K562 (cell line): Measurements from ENCODE around the gene ZNF627. TPM values are rescaled to one million over a fixed set of nuclear protein-coding genes. Genes with fewer than 3 reads are reported as not detected.

Source experiments
- EGR1 ChIP-seq: fragments of 450-650 bp; conservative IDR thresholded peaks from 2 replicates; pipeline ENCODE4 v1.6.1; 2017; ENCODE audit warnings: mild to moderate bottlenecking
- EP400 ChIP-seq: fragments of 450-650 bp; IDR thresholded peaks from 2 replicates; pipeline ENCODE4 v1.6.1; 2017; ENCODE audit warnings: antibody characterized with exemption, mild to moderate bottlenecking, moderate library complexity
- GABPB1 ChIP-seq: sonication (generic); formaldehyde crosslinking; IDR thresholded peaks from 2 replicates; pipeline ENCODE4 v1.8.0; 2022; ENCODE audit warnings: mild to moderate bottlenecking, missing genetic modification reagents
- HDAC6 ChIP-seq: IDR thresholded peaks from 2 replicates; pipeline ENCODE4 v1.6.1; 2012; ENCODE audit warnings: low read depth, mild to moderate bottlenecking, control low read depth, inconsistent platforms, low read length, moderate library complexity
- HMG20B ChIP-seq: fragments of 250-450 bp; sonication (Bioruptor Pico); IDR thresholded peaks from 2 replicates; pipeline ENCODE4 v1.5.0; 2021; ENCODE audit warnings: mild to moderate bottlenecking
- JUN ChIP-seq, 2 experiments: sonication (generic) in 1 of 2; formaldehyde crosslinking in 1 of 2; IDR thresholded peaks; 2 replicates each; pipeline versions ENCODE4 v1.6.1 to v1.8.0; 2012 to 2022; ENCODE audit warnings: borderline replicate concordance in 2 of 2, mild to moderate bottlenecking in 2 of 2, improper control_type of control experiment in 1 of 2, low read depth in 1 of 2, low read length in 1 of 2, missing genetic modification reagents in 1 of 2
- MCM7 ChIP-seq, 2 experiments: fragments of 450-650 bp; IDR thresholded peaks; 2 replicates each; pipeline ENCODE4 v1.6.1; 2016 to 2018
- NFIC ChIP-seq: fragments of 450-650 bp; IDR thresholded peaks from 2 replicates; pipeline ENCODE4 v1.6.1; 2017; ENCODE audit warnings: mild to moderate bottlenecking, inconsistent platforms
- SAP30 ChIP-seq: fragments of 200-600 bp; sonication (generic); IDR thresholded peaks from 2 replicates; pipeline ENCODE4 v1.6.1; 2012; ENCODE audit warnings: borderline replicate concordance, low read depth, mild to moderate bottlenecking, moderate library complexity, low read length, control low read depth, inconsistent platforms; ENCODE audit not compliant: insufficient read depth, poor library complexity, severe bottlenecking
- SMARCA4 ChIP-seq: fragments of 450-650 bp; IDR thresholded peaks from 2 replicates; pipeline ENCODE4 v1.6.1; 2016
- SRSF7 ChIP-seq: fragments of 200-400 bp; formaldehyde crosslinking; optimal IDR thresholded peaks from 2 replicates; pipeline ENCODE3; 2017; ENCODE audit warnings: mild to moderate bottlenecking, low read depth, low read length
- TBP ChIP-seq: optimal IDR thresholded peaks from 2 replicates; pipeline ENCODE3; 2011; ENCODE audit warnings: low read depth, low read length, improper control_type of control experiment
- TOE1 ChIP-seq, 2 experiments: fragments of 450-650 bp in 1 of 2; sonication (generic) in 1 of 2; formaldehyde crosslinking in 1 of 2; IDR thresholded peaks; 2 replicates each; pipeline versions ENCODE4 v1.7.1 to v1.8.0; 2016 to 2022; ENCODE audit warnings: borderline replicate concordance in 2 of 2, mild to moderate bottlenecking in 2 of 2, antibody characterized with exemption in 1 of 2, inconsistent platforms in 1 of 2, low read depth in 1 of 2, missing genetic modification reagents in 1 of 2, moderate library complexity in 1 of 2
- ZNF239 ChIP-seq: fragments of 250-450 bp; sonication (Bioruptor Pico); IDR thresholded peaks from 2 replicates; pipeline ENCODE4 v1.4.0; 2020; ENCODE audit warnings: mild to moderate bottlenecking
- ZNF311 ChIP-seq: fragments of 250-450 bp; sonication (Bioruptor Pico); IDR thresholded peaks from 2 replicates; pipeline ENCODE4 v1.4.0; 2020; ENCODE audit warnings: mild to moderate bottlenecking, moderate library complexity
- polyA plus RNA-seq, 8 experiments: library from polyadenylated mRNA; depleted of rRNA in 4 of 8; stranded (reverse) in 5 of 8; unstranded in 3 of 8; fragments of >200 nt; fragmentation: Nextera tagmentation in 2 of 8; fragmentation: Illumina TruSeq in 1 of 8; extraction: Ambion mirVana in 2 of 8; extraction: Trizol in 1 of 8; gene quantifications; 2 replicates each; pipeline versions ENCODE4 v1.2.1 to v1.2.3, GENCODE V29; 2011 to 2014; ENCODE audit warnings: inconsistent platforms in 1 of 8, missing spikeins in 1 of 8
- total RNA-seq, 7 experiments: library from RNA; depleted of rRNA in 6 of 7; stranded (reverse); fragments of >200 nt in 6 of 7; fragmentation: Illumina TruSeq in 2 of 7; extraction: Trizol in 2 of 7; gene quantifications; 2 replicates each; pipeline versions ENCODE4 v1.2.1 to v1.2.3, GENCODE V29; 2011 to 2021; ENCODE audit warnings: low replicate concordance in 1 of 7
- TF ChIP-seq, protein P1 (sequence below): fragments of 250-450 bp; sonication (Bioruptor Pico); IDR thresholded peaks from 2 replicates; pipeline ENCODE4 v1.4.0; 2020; ENCODE audit warnings: mild to moderate bottlenecking, moderate library complexity, borderline replicate concordance
- TF ChIP-seq, protein P2 (sequence below): sonication (generic); formaldehyde crosslinking; IDR thresholded peaks from 2 replicates; pipeline ENCODE4 v1.8.1; 2023; ENCODE audit warnings: mild to moderate bottlenecking, missing genetic modification reagents
- TF ChIP-seq, protein P3 (sequence below): IDR thresholded peaks from 2 replicates; pipeline ENCODE4 v1.6.1; 2011; ENCODE audit warnings: borderline replicate concordance, low read depth, mild to moderate bottlenecking, moderate library complexity, low read length; ENCODE audit not compliant: insufficient read depth, poor library complexity, severe bottlenecking
- TF ChIP-seq, protein P4 (sequence below): fragments of 250-450 bp; sonication (Bioruptor Pico); IDR thresholded peaks from 2 replicates; pipeline ENCODE4 v1.8.0; 2021; ENCODE audit warnings: mild to moderate bottlenecking, moderate library complexity

Gene ZNF627
- total and polyA plus RNA-seq, 9 of the 15 experiments (the other 6 are each of a cell fraction or from before 2014, with no cell fraction given) = 6.4 to 19.9 (median 10.6) TPM

DNA sequence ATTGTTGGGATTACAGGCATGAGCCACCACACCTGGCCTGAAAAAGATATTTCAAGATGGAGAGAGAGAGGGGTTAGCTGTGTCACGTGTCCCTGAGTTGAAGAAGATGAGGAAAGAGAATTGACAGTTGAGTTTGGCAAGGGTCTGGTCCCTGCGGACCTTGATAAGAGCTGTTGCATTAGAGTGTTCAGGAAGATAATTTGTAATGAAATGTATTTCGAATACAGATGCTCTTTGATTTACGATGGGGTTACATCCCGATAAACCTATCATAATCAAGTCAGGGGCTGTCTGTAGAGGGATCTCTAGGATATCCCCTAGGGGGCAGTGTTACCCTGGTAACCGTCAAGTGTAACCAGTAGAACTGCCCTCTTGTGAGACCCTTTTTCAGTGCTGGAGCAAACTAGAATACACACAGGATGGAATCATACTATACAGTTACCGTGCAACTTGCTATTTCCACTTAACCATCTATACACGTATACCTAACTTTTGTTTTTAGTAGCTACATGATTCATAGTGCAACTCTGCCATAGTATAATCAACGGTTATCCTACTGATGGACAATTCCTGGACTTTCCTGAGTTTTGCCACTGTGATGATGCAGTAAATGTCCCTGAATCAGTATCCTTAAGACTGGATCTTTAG lies 36.8 kb upstream of the ZNF627 start (continued):
- TF ChIP-seq, protein P1, sequence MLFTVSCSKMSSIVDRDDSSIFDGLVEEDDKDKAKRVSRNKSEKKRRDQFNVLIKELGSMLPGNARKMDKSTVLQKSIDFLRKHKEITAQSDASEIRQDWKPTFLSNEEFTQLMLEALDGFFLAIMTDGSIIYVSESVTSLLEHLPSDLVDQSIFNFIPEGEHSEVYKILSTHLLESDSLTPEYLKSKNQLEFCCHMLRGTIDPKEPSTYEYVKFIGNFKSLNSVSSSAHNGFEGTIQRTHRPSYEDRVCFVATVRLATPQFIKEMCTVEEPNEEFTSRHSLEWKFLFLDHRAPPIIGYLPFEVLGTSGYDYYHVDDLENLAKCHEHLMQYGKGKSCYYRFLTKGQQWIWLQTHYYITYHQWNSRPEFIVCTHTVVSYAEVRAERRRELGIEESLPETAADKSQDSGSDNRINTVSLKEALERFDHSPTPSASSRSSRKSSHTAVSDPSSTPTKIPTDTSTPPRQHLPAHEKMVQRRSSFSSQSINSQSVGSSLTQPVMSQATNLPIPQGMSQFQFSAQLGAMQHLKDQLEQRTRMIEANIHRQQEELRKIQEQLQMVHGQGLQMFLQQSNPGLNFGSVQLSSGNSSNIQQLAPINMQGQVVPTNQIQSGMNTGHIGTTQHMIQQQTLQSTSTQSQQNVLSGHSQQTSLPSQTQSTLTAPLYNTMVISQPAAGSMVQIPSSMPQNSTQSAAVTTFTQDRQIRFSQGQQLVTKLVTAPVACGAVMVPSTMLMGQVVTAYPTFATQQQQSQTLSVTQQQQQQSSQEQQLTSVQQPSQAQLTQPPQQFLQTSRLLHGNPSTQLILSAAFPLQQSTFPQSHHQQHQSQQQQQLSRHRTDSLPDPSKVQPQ (CRISPR knock-in tag) = no peak
- peak; percentile 92 for TF ChIP-seq NFIC
- TF ChIP-seq EGR1 = no peak
- TF ChIP-seq HMG20B (CRISPR knock-in tag) = no peak
- TF ChIP-seq GABPB1 (CRISPR knock-in tag) = peak; percentile 49; the same call in 1 of the 2 replicates
- TF ChIP-seq, protein P2, sequence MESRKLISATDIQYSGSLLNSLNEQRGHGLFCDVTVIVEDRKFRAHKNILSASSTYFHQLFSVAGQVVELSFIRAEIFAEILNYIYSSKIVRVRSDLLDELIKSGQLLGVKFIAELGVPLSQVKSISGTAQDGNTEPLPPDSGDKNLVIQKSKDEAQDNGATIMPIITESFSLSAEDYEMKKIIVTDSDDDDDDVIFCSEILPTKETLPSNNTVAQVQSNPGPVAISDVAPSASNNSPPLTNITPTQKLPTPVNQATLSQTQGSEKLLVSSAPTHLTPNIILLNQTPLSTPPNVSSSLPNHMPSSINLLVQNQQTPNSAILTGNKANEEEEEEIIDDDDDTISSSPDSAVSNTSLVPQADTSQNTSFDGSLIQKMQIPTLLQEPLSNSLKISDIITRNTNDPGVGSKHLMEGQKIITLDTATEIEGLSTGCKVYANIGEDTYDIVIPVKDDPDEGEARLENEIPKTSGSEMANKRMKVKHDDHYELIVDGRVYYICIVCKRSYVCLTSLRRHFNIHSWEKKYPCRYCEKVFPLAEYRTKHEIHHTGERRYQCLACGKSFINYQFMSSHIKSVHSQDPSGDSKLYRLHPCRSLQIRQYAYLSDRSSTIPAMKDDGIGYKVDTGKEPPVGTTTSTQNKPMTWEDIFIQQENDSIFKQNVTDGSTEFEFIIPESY (CRISPR knock-in tag) = 0 out of 2 replicates have a peak, but pooled peaks have one; percentile 44
- TF ChIP-seq TBP = peak; percentile 57
- no peak for TF ChIP-seq MCM7 (IDR thresholded peaks at IDR 0.05)
- TF ChIP-seq HDAC6 = no peak
- peak; percentile 66 for TF ChIP-seq EP400
- peak; percentile 60; the same call in 1 of the 2 replicates for TF ChIP-seq JUN (IDR thresholded peaks at IDR 0.05; ENCODE audit: borderline replicate concordance, low read depth, low read length)
- TF ChIP-seq JUN (CRISPR knock-in tag; IDR thresholded peaks at IDR 0.05; ENCODE audit: borderline replicate concordance) = no peak
- TF ChIP-seq SMARCA4 = peak; percentile 92
- TF ChIP-seq ZNF239 (CRISPR knock-in tag) = peak; percentile 73
- no peak; the same call in 1 of the 2 replicates for TF ChIP-seq TOE1 (IDR thresholded peaks at IDR 0.05; ENCODE audit: borderline replicate concordance)
- peak; percentile 24; the same call in 1 of the 2 replicates for TF ChIP-seq TOE1 (CRISPR knock-in tag; IDR thresholded peaks at IDR 0.05; ENCODE audit: borderline replicate concordance, low read depth)
- TF ChIP-seq ZNF311 (CRISPR knock-in tag) = no peak
- no peak for TF ChIP-seq SRSF7
- TF ChIP-seq, protein P3, sequence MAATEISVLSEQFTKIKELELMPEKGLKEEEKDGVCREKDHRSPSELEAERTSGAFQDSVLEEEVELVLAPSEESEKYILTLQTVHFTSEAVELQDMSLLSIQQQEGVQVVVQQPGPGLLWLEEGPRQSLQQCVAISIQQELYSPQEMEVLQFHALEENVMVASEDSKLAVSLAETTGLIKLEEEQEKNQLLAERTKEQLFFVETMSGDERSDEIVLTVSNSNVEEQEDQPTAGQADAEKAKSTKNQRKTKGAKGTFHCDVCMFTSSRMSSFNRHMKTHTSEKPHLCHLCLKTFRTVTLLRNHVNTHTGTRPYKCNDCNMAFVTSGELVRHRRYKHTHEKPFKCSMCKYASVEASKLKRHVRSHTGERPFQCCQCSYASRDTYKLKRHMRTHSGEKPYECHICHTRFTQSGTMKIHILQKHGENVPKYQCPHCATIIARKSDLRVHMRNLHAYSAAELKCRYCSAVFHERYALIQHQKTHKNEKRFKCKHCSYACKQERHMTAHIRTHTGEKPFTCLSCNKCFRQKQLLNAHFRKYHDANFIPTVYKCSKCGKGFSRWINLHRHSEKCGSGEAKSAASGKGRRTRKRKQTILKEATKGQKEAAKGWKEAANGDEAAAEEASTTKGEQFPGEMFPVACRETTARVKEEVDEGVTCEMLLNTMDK = peak; percentile 39
- no peak for TF ChIP-seq SAP30
- TF ChIP-seq, protein P4, sequence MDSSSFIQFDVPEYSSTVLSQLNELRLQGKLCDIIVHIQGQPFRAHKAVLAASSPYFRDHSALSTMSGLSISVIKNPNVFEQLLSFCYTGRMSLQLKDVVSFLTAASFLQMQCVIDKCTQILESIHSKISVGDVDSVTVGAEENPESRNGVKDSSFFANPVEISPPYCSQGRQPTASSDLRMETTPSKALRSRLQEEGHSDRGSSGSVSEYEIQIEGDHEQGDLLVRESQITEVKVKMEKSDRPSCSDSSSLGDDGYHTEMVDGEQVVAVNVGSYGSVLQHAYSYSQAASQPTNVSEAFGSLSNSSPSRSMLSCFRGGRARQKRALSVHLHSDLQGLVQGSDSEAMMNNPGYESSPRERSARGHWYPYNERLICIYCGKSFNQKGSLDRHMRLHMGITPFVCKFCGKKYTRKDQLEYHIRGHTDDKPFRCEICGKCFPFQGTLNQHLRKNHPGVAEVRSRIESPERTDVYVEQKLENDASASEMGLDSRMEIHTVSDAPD (CRISPR knock-in tag) = no peak
